ENCODE results near the gene TMC4.

DNA sequence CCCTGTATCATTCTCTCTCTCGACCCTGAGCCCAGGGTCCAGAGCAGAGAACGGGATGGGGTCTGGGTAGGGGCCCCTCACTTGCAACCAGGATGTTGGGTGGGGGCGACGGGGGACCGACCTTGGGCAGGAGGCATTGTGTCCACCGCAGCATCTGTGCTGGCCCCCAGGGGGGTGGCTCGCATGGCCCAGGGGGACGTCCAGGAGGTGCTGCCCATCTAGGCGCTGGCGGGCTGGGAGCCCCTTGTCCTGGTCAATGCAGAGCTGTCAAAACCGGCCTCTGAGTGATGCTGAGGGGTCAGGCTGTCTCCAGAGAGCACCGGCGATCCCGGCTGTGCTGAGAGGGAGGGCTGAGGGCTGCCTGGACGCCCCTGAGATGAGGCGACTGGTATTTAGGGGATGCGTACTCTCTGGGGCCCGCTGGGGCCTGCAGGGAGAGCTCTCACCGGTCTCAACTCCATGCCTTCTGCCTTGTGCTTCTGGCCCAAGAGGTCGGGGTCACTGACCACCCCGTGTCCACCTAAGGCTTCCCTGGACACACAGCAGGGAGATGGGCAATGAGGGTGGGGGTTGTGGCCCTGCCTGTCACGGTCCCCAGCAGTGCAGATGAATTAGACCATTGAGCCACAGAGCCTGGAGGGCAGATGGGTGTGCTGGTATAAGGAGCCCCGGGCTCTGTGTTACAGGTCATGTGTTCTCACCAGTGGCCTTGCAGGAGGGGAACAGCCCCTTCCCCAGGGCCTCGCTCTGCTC is 36.3 kb upstream of the TMC4 start:
- no peak for TF ChIP-seq POLR2A (IDR thresholded peaks at IDR 0.05)
- TF ChIP-seq, protein P1, sequence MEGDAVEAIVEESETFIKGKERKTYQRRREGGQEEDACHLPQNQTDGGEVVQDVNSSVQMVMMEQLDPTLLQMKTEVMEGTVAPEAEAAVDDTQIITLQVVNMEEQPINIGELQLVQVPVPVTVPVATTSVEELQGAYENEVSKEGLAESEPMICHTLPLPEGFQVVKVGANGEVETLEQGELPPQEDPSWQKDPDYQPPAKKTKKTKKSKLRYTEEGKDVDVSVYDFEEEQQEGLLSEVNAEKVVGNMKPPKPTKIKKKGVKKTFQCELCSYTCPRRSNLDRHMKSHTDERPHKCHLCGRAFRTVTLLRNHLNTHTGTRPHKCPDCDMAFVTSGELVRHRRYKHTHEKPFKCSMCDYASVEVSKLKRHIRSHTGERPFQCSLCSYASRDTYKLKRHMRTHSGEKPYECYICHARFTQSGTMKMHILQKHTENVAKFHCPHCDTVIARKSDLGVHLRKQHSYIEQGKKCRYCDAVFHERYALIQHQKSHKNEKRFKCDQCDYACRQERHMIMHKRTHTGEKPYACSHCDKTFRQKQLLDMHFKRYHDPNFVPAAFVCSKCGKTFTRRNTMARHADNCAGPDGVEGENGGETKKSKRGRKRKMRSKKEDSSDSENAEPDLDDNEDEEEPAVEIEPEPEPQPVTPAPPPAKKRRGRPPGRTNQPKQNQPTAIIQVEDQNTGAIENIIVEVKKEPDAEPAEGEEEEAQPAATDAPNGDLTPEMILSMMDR (IDR thresholded peaks at IDR 0.05), result no peak

Measured in Peyer's patch (tissue), 4 donors.